Activated T-helper 1 cell treated with anti-CD3 and anti-CD28 coated beads, Interleukin-2, amount 50 U/mL, for 16 hours (primary cell): ENCODE measurements around the gene HTR2C.

Experiments
- DNase-seq, 2 donors: peaks; one replicate each; pipeline ENCODE4 v3.0.0-alpha.2; 2020; ENCODE audit warnings: low read depth in 1 of 2, low spot score in 1 of 2

Gene HTR2C

DNA sequence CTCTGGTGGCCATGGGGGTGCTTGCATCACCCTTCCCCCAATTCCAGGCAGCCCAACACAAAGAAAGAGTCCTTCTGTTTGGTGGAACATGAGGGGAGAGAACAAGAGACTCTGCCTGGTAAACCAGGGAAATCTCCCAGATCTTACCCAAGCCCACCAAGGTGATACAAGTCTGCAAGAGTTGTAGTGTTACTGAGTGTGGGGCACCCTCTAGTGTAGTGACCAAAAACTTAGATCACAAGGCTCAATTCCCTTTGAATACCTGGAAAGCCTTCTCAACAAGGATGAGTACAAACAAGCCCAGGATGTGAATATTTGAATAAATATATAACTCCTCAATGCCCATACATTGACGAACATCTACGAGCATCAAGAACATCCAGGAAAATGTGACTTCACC, 368.8 kb downstream of the HTR2C start:
- no peak for DNase-seq
